HCT116 (cell line): Measurements from ENCODE around the gene AMMECR1. TPM values are rescaled to one million over a fixed set of nuclear protein-coding genes. Genes with fewer than 3 reads are reported as not detected.

ENCODE experiments used
- ATAC-seq: fragments of 200-7000 bp; cut with Tn5 transposase; 2 replicates; pipeline ENCODE4 v1.9.1; 2020; ENCODE audit warnings: mild to moderate bottlenecking, moderate library complexity
- BruUV-seq: library from RNA; stranded (reverse); fragments of 400-500 nt; replicated peaks from 2 replicates; lab custom pipeline; 2021; lab: Mats Ljungman, UMichigan
- CTCF ChIA-PET: fragments of 300-600 bp; sonication (Branson Sonifier 250); formaldehyde crosslinking; loops from one replicate; lab custom pipeline; 2021; ENCODE audit warnings: antibody characterized with exemption; lab: Charles Lee
- POLR2A ChIA-PET: fragments of 300-600, 350-600 bp; sonication (Branson Sonifier 250); formaldehyde crosslinking; loops from one replicate; lab custom pipeline; 2021; ENCODE audit warnings: antibody characterized with exemption; lab: Charles Lee
- RAD21 ChIA-PET, 2 experiments: fragments of 300-600 bp; sonication (Branson Sonifier 250); formaldehyde crosslinking; loops; one replicate each; lab custom pipeline; 2023; ENCODE audit warnings: low total read pairs in 2 of 2; ENCODE audit not compliant: uncharacterized antibody in 2 of 2, unreplicated experiment in 2 of 2, low non-redundant PET in 1 of 2; lab: Charles Lee
- DNase-seq: peaks from one replicate; pipeline ENCODE4 v3.0.0-alpha.2; 2010; ENCODE audit warnings: low read depth, low spot score
- H2AFZ ChIP-seq: fragments of 200-600 bp; shearing (Covaris generic), sonication (generic); 2 replicates; pipeline ENCODE4 v1.6.1; 2017; ENCODE audit warnings: low read depth, mixed run types, mixed read lengths, antibody characterized with exemption, low read length; ENCODE audit not compliant: poor library complexity, severe bottlenecking
- H3K27ac ChIP-seq: 2 replicates; pipeline ENCODE4 v1.5.1; 2012; ENCODE audit warnings: low read depth, low read length
- H3K27me3 ChIP-seq: fragments of 200-600 bp; sonication (generic); 2 replicates; pipeline ENCODE4 v1.6.1; 2016; ENCODE audit warnings: mixed run types, low read length, mixed read lengths; ENCODE audit not compliant: insufficient read depth
- H3K36me3 ChIP-seq, 2 experiments: fragments of 200-500 bp in 1 of 2; fragments of 200-600 bp in 1 of 2; sonication (Bioruptor generic) in 1 of 2; sonication (generic) in 1 of 2; 2 replicates each; pipeline versions ENCODE4 v1.5.1 to v1.6.1; 2014 to 2016; ENCODE audit warnings: low read length in 2 of 2, inconsistent platforms in 1 of 2, mixed read lengths in 1 of 2, mixed run types in 1 of 2; ENCODE audit not compliant: insufficient read depth in 2 of 2, control insufficient read depth in 1 of 2
- H3K4me1 ChIP-seq, 2 experiments: fragments of 200-600 bp in 1 of 2; sonication (generic) in 1 of 2; 2 replicates each; pipeline versions ENCODE4 v1.5.1 to v1.6.1; 2012 to 2017; ENCODE audit warnings: low read length in 2 of 2, inconsistent platforms in 1 of 2, mild to moderate bottlenecking in 1 of 2, mixed read lengths in 1 of 2, mixed run types in 1 of 2, moderate library complexity in 1 of 2; ENCODE audit not compliant: insufficient read depth in 2 of 2, control insufficient read depth in 1 of 2
- H3K4me2 ChIP-seq: fragments of 200-600 bp; sonication (generic); 2 replicates; pipeline ENCODE4 v1.6.1; 2017; ENCODE audit warnings: mixed run types, low read length, mixed read lengths
- H3K4me3 ChIP-seq, 2 experiments: fragments of 200-600 bp in 1 of 2; sonication (generic) in 1 of 2; replicated peaks in 1 of 2; 2 replicates each; pipeline ENCODE4 v1.5.1; 2011 to 2016; ENCODE audit warnings: low read length in 2 of 2, control low read depth in 1 of 2, low read depth in 1 of 2, mild to moderate bottlenecking in 1 of 2, mixed read lengths in 1 of 2, mixed run types in 1 of 2
- H3K79me2 ChIP-seq: fragments of 200-600 bp; sonication (generic); 2 replicates; pipeline ENCODE4 v1.6.1; 2017; ENCODE audit warnings: mild to moderate bottlenecking, mixed run types, low read length, moderate library complexity, mixed read lengths; ENCODE audit not compliant: insufficient read depth
- H3K9ac ChIP-seq: fragments of 200-600 bp; sonication (generic); 2 replicates; pipeline ENCODE4 v1.6.1; 2016; ENCODE audit warnings: low read length, mixed read lengths
- H3K9me2 ChIP-seq: fragments of 200-600 bp; sonication (generic), shearing (Covaris generic); 2 replicates; pipeline ENCODE4 v1.6.1; 2017; ENCODE audit warnings: mixed run types, mild to moderate bottlenecking, moderate library complexity; ENCODE audit not compliant: insufficient read depth
- H3K9me3 ChIP-seq, 2 experiments: fragments of 200-500 bp in 1 of 2; fragments of 200-600 bp in 1 of 2; sonication (Bioruptor generic) in 1 of 2; sonication (generic) in 1 of 2; 2 replicates each; pipeline ENCODE4 v1.6.1; 2014 to 2017; ENCODE audit warnings: low read length in 2 of 2, mixed read lengths in 2 of 2, inconsistent platforms in 1 of 2, low read depth in 1 of 2, mild to moderate bottlenecking in 1 of 2, mixed run types in 1 of 2, moderate library complexity in 1 of 2; ENCODE audit not compliant: control insufficient read depth in 1 of 2, insufficient read depth in 1 of 2
- H4K20me1 ChIP-seq: fragments of 200-600 bp; sonication (generic), shearing (Covaris generic); 2 replicates; pipeline ENCODE4 v1.6.1; 2017; ENCODE audit warnings: mixed run types, mild to moderate bottlenecking, moderate library complexity; ENCODE audit not compliant: insufficient read depth
- CBX3 ChIP-seq: IDR thresholded peaks from 2 replicates; pipeline ENCODE4 v1.6.1; 2012; ENCODE audit warnings: low read depth
- CEBPB ChIP-seq: IDR thresholded peaks from 2 replicates; pipeline ENCODE4 v1.6.1; 2012; ENCODE audit warnings: low read depth
- ELF1 ChIP-seq: IDR thresholded peaks from 2 replicates; pipeline ENCODE4 v1.6.1; 2012; ENCODE audit warnings: low read depth, borderline replicate concordance
- EZH2 ChIP-seq: fragments of 200-600 bp; sonication (generic); IDR thresholded peaks from 2 replicates; pipeline ENCODE4 v1.6.1; 2017; ENCODE audit warnings: antibody characterized with exemption, mixed run types
- JUND ChIP-seq: IDR thresholded peaks from 2 replicates; pipeline ENCODE4 v1.6.1; 2012
- POLR2AphosphoS5 ChIP-seq: IDR thresholded peaks from 2 replicates; pipeline ENCODE4 v1.6.1; 2011; ENCODE audit warnings: mild to moderate bottlenecking, low read depth, low read length, moderate library complexity
- SIN3A ChIP-seq: IDR thresholded peaks from 2 replicates; pipeline ENCODE4 v1.6.1; 2012; ENCODE audit warnings: low read depth
- SP1 ChIP-seq: IDR thresholded peaks from 2 replicates; pipeline ENCODE4 v1.6.1; 2012; ENCODE audit warnings: low read depth
- SRF ChIP-seq: IDR thresholded peaks from 2 replicates; pipeline ENCODE4 v1.6.1; 2012; ENCODE audit warnings: low read depth
- TCF7L2 ChIP-seq: IDR thresholded peaks from 2 replicates; pipeline ENCODE4 v1.7.0; 2011; ENCODE audit warnings: borderline replicate concordance, inconsistent platforms; ENCODE audit not compliant: insufficient read depth, insufficient read length; ENCODE audit errors: extremely low read depth
- YY1 ChIP-seq: IDR thresholded peaks from 2 replicates; pipeline ENCODE4 v1.6.1; 2011; ENCODE audit warnings: low read length, low read depth, moderate library complexity, mild to moderate bottlenecking; ENCODE audit not compliant: insufficient replicate concordance; ENCODE audit errors: extremely low read depth
- ZBTB33 ChIP-seq: IDR thresholded peaks from 2 replicates; pipeline ENCODE4 v1.6.1; 2011; ENCODE audit warnings: mild to moderate bottlenecking, low read length, moderate library complexity; ENCODE audit not compliant: insufficient replicate concordance; ENCODE audit errors: extremely low read depth
- ZNF274 ChIP-seq: fragments of 200-500 bp; sonication (Bioruptor generic); IDR thresholded peaks from 2 replicates; pipeline ENCODE4 v1.6.1; 2014; ENCODE audit warnings: mild to moderate bottlenecking, low read depth, low read length, inconsistent platforms
- intact Hi-C: fragments of 100-400 bp; cut with micrococcal nuclease; formaldehyde crosslinking; loops from 2 replicates; pipeline ENCODE4 v1.10.0; 2022
- total RNA-seq: library from RNA; stranded (reverse); gene quantifications from one replicate; pipeline ENCODE4 v1.2.1, GENCODE V29; 2021; ENCODE audit not compliant: unreplicated experiment
- TF ChIP-seq, protein P1 (sequence below): IDR thresholded peaks from 2 replicates; pipeline ENCODE4 v1.6.1; 2012

The AMMECR1 gene
- total RNA-seq, 1 experiment from 2014 or later = 9.2 TPM

- no peaks in the 10 kb centered on the region for H3K9me2 ChIP-seq
- H3K36me3 ChIP-seq = no peaks in the 10 kb centered on the region
- RAD21 ChIA-PET = no interaction called here
- peaks cover 9 to 32% of the 10 kb centered on the region in 2 experiments; a peak in 3 of 4 replicates for H3K4me1 ChIP-seq
- no peaks in the 10 kb centered on the region for H4K20me1 ChIP-seq
- ATAC-seq = no peak
- POLR2A ChIA-PET = no interaction called here
- H2AFZ ChIP-seq = no peak overlapping the region
- no peak overlapping the region for H3K4me2 ChIP-seq
- CTCF ChIA-PET = no interaction called here
- H3K4me3 ChIP-seq = no peak overlapping the region
- no peaks in the 10 kb centered on the region for H3K27me3 ChIP-seq
- BruUV-seq = no TSS peak
- no peak overlapping the region for H3K9ac ChIP-seq
- no peak for TF ChIP-seq YY1
- TF ChIP-seq SIN3A = no peak
- no peak for TF ChIP-seq SP1
- TF ChIP-seq EZH2 = no peak
- TF ChIP-seq CBX3 = no peak
- TF ChIP-seq ZNF274 = no peak
- TF ChIP-seq CEBPB = no peak
- TF ChIP-seq ZBTB33 = no peak
- no peak for TF ChIP-seq JUND
- TF ChIP-seq, protein P1, sequence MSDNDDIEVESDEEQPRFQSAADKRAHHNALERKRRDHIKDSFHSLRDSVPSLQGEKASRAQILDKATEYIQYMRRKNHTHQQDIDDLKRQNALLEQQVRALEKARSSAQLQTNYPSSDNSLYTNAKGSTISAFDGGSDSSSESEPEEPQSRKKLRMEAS = no peak
- no peak for TF ChIP-seq SRF
- TF ChIP-seq ELF1 = no peak
- TF ChIP-seq TCF7L2 = no peak
- no peak for TF ChIP-seq POLR2AphosphoS5
- DNase-seq = no peak
- no peaks in the 10 kb centered on the region for H3K79me2 ChIP-seq
- intact Hi-C loops = loop anchor here (10.0 kb wide), 1 partner anchor 100 kb away; the partner anchor contains the start of gene AMMECR1
- H3K9me3 ChIP-seq = no peaks in the 10 kb centered on the region
- no peak overlapping the region for H3K27ac ChIP-seq
These were observed 103.2 kb downstream of the AMMECR1 start for GRCh38 chrX:110214684-110215083.
